HG03103 (cell line): Measurements from ENCODE around the gene FNTB.

Source experiments
- ATAC-seq: cut with Tn5 transposase; IDR thresholded peaks from one replicate; pipeline ENCODE4 v1.9.1; 2021; ENCODE audit warnings: low read depth; ENCODE audit not compliant: unreplicated experiment

FNTB gene

GRCh38 chr14:64986648-64987437, at the start of gene FNTB:
TSS of gene FNTB (plus strand) at chr14:64986895. CDS start at chr14:64986954, 59 bp downstream.
- peak; percentile 84 for ATAC-seq

- ATAC-seq: no peak
Measured at GRCh38 chr14:64937171-64937820, 49.4 kb upstream of the FNTB start.

- no peak for ATAC-seq
Measured at GRCh38 chr14:64937821-64938193, 48.9 kb upstream of the FNTB start.

GRCh38 chr14:64938972-64939816, 47.5 kb upstream of the FNTB start:
- no peak for ATAC-seq

GRCh38 chr14:64939817-64940190, 46.9 kb upstream of the FNTB start:
- ATAC-seq: no peak

GRCh38 chr14:64940336-64940910, 46.3 kb upstream of the FNTB start:
- no peak for ATAC-seq

- ATAC-seq: no peak
Measured at GRCh38 chr14:64942531-64943111, 44.1 kb upstream of the FNTB start, which contains the start of gene GPX2. TSS of gene GPX2 (minus strand) at chr14:64942745. CDS start at chr14:64942726, 19 bp downstream.

- no peak for ATAC-seq
Measured at GRCh38 chr14:64943556-64943955, 43.1 kb upstream of the FNTB start.

GRCh38 chr14:64944041-64944440, 42.7 kb upstream of the FNTB start:
- no peak for ATAC-seq

GRCh38 chr14:64944861-64945260, 41.8 kb upstream of the FNTB start:
- no peak for ATAC-seq

GRCh38 chr14:64945431-64946178, 41.1 kb upstream of the FNTB start:
- no peak for ATAC-seq

- ATAC-seq: no peak
Measured at GRCh38 chr14:64946310-64947045, 40.2 kb upstream of the FNTB start.

GRCh38 chr14:64947710-64948611, 38.7 kb upstream of the FNTB start:
- ATAC-seq: no peak

GRCh38 chr14:64948612-64949210, 38.0 kb upstream of the FNTB start:
- no peak for ATAC-seq

- ATAC-seq: no peak
Measured at GRCh38 chr14:64950889-64951288, 35.8 kb upstream of the FNTB start.

GRCh38 chr14:64951291-64951690, 35.4 kb upstream of the FNTB start:
- ATAC-seq: no peak

- ATAC-seq: no peak
Measured at GRCh38 chr14:64951724-64952123, 35.0 kb upstream of the FNTB start.
